PC-3 (cell line): Measurements from ENCODE around the gene ZDHHC15. TPM values are rescaled to one million over a fixed set of nuclear protein-coding genes. Genes with fewer than 3 reads are reported as not detected.
"Not testable (repeated sequence)": the region's sequence is repeated elsewhere in the genome, so short reads cannot be mapped to it uniquely, and the experiment has no call there.

Source experiments
- ATAC-seq: fragments of 200-7000 bp; cut with Tn5 transposase; 2 replicates; pipeline ENCODE4 v1.9.1; 2020; ENCODE audit warnings: mild to moderate bottlenecking, moderate library complexity
- BruUV-seq: library from RNA; stranded (reverse); fragments of 400-500 nt; replicated peaks from 2 replicates; lab custom pipeline; 2021; lab: Mats Ljungman, UMichigan
- CTCF ChIA-PET: fragments of 300-600 bp; sonication (Branson Sonifier 250); formaldehyde crosslinking; loops from one replicate; lab custom pipeline; 2022; ENCODE audit warnings: antibody characterized with exemption; lab: Charles Lee
- POLR2A ChIA-PET: fragments of 300-600 bp; sonication (Branson Sonifier 250); formaldehyde crosslinking; loops from one replicate; lab custom pipeline; 2022; ENCODE audit warnings: antibody characterized with exemption; ENCODE audit not compliant: unreplicated experiment; lab: Charles Lee
- DNase-seq: peaks from one replicate; pipeline ENCODE4 v3.0.0-alpha.2; 2015
- H2AFZ ChIP-seq: fragments of 300-600 bp; sonication (generic); 2 replicates; pipeline ENCODE4 v1.6.0; 2016; ENCODE audit warnings: antibody characterized with exemption, low read length
- H3F3A ChIP-seq: fragments of 300-600 bp; sonication (generic); one replicate; pipeline ENCODE4 v1.6.0; 2017; ENCODE audit warnings: antibody characterized with exemption, low read length, control low read depth, mild to moderate bottlenecking; ENCODE audit not compliant: unreplicated experiment
- H3K27ac ChIP-seq: fragments of 300-600 bp; sonication (generic); 2 replicates; pipeline ENCODE4 v1.5.1; 2016; ENCODE audit warnings: mild to moderate bottlenecking, low read length
- H3K27me3 ChIP-seq: fragments of 300-600 bp; sonication (generic); 2 replicates; pipeline ENCODE4 v1.6.1; 2016; ENCODE audit warnings: low read length, mixed read lengths
- H3K36me3 ChIP-seq: fragments of 300-600 bp; sonication (generic); 2 replicates; pipeline ENCODE4 v1.6.1; 2016; ENCODE audit warnings: low read depth, mixed run types, low read length, mixed read lengths
- H3K4me1 ChIP-seq: fragments of 300-600 bp; sonication (generic); 2 replicates; pipeline ENCODE4 v1.5.1; 2016; ENCODE audit warnings: low read length; ENCODE audit not compliant: insufficient read depth
- H3K4me2 ChIP-seq: fragments of 300-600 bp; sonication (generic); 2 replicates; pipeline ENCODE4 v1.6.0; 2016; ENCODE audit warnings: low read length
- H3K4me3 ChIP-seq: fragments of 300-600 bp; sonication (generic); 2 replicates; pipeline ENCODE4 v1.5.1; 2016; ENCODE audit warnings: mild to moderate bottlenecking, low read length, mixed read lengths
- H3K79me2 ChIP-seq: fragments of 300-600 bp; sonication (generic); 2 replicates; pipeline ENCODE4 v1.6.1; 2017; ENCODE audit warnings: low read length, mixed read lengths
- H3K9ac ChIP-seq: fragments of 300-600 bp; sonication (generic); 2 replicates; pipeline ENCODE4 v1.6.0; 2016; ENCODE audit warnings: mild to moderate bottlenecking, low read length
- H3K9me2 ChIP-seq: fragments of 300-600 bp; sonication (generic); replicated peaks from 2 replicates; pipeline ENCODE4 v1.6.1; 2016; ENCODE audit warnings: mixed run types, low read length, mixed read lengths
- H3K9me3 ChIP-seq: fragments of 300-600 bp; sonication (generic); 2 replicates; pipeline ENCODE4 v1.6.1; 2016; ENCODE audit warnings: low read length, mixed read lengths
- H4K20me1 ChIP-seq: fragments of 300-600 bp; sonication (generic); 2 replicates; pipeline ENCODE4 v1.6.1; 2016; ENCODE audit warnings: low read length, mixed read lengths
- CTCF ChIP-seq: fragments of 300-600 bp; sonication (generic); conservative IDR thresholded peaks from 2 replicates; pipeline ENCODE4 v1.5.1; 2017; ENCODE audit warnings: antibody characterized with exemption, low read depth, mild to moderate bottlenecking, low read length
- EZH2 ChIP-seq: fragments of 300-600 bp; sonication (generic); IDR thresholded peaks from one replicate; pipeline ENCODE4 v1.6.1; 2017; ENCODE audit warnings: antibody characterized with exemption, mild to moderate bottlenecking, low read length; ENCODE audit not compliant: unreplicated experiment
- EZH2phosphoT487 ChIP-seq: fragments of 300-600 bp; sonication (generic); IDR thresholded peaks from 2 replicates; pipeline ENCODE4 v1.6.1; 2018; ENCODE audit warnings: mild to moderate bottlenecking, antibody characterized with exemption, low read length, borderline replicate concordance
- intact Hi-C: fragments of 100-400 bp; cut with micrococcal nuclease; formaldehyde crosslinking; loops from 2 replicates; pipeline ENCODE4 v1.9.0; 2023
- total RNA-seq: library from RNA; depleted of rRNA; stranded (reverse); fragments of >200 nt; gene quantifications from 2 replicates; pipeline ENCODE4 v1.2.3, GENCODE V29; 2014

Gene ZDHHC15
- total RNA-seq, 1 experiment from 2014 or later, result not detected

- intact Hi-C loops, result no loop called here
These were observed 161.0 kb downstream of the ZDHHC15 start for GRCh38 chrX:75361788-75362187.

GRCh38 chrX:75348601-75349000 is 174.2 kb downstream of the ZDHHC15 start:
- CTCF ChIA-PET, intact Hi-C loops, H3K27me3 ChIP-seq, H3K79me2 ChIP-seq, H3K4me2 ChIP-seq, DNase-seq, H4K20me1 ChIP-seq, BruUV-seq, H3K9ac ChIP-seq, H3F3A ChIP-seq, ATAC-seq, POLR2A ChIA-PET, H3K4me3 ChIP-seq, H2AFZ ChIP-seq, H3K9me3 ChIP-seq, H3K9me2 ChIP-seq, H3K27ac ChIP-seq, H3K4me1 ChIP-seq, H3K36me3 ChIP-seq: not testable (repeated sequence)

More at GRCh38 chrX:75361788-75362187, 161.0 kb downstream of the ZDHHC15 start:
- Histone ChIP-seq H3F3A (no peaks in the 10 kb centered on the region), H3K9me3 (no peaks in the 10 kb centered on the region), H3K9ac (no peak overlapping the region), H3K4me2 (no peak overlapping the region), H3K9me2 (no peaks in the 10 kb centered on the region), H4K20me1 (no peaks in the 10 kb centered on the region), H3K4me3 (no peak overlapping the region), H3K79me2 (no peaks in the 10 kb centered on the region), H3K27me3 (no peaks in the 10 kb centered on the region), H3K27ac (no peak overlapping the region), H2AFZ (no peak overlapping the region), H3K36me3 (no peaks in the 10 kb centered on the region), H3K4me1 (no peaks in the 10 kb centered on the region)
- ChIA-PET POLR2A (no interaction called here), CTCF (no interaction called here)
- DNase-seq, result no peak
- no peak for ATAC-seq
- BruUV-seq, result no TSS peak
- no peak for TF ChIP-seq CTCF
- TF ChIP-seq EZH2, result no peak
- TF ChIP-seq EZH2phosphoT487, result no peak

- Histone ChIP-seq H3K9me2 (no peaks in the 10 kb centered on the region), H2AFZ (no peak overlapping the region), H3K27ac (no peak overlapping the region), H3K27me3 (no peaks in the 10 kb centered on the region), H4K20me1 (no peaks in the 10 kb centered on the region), H3K79me2 (no peaks in the 10 kb centered on the region), H3K4me2 (no peak overlapping the region), H3F3A (no peaks in the 10 kb centered on the region), H3K4me3 (no peak overlapping the region), H3K4me1 (no peaks in the 10 kb centered on the region), H3K9me3 (no peaks in the 10 kb centered on the region), H3K36me3 (no peaks in the 10 kb centered on the region), H3K9ac (no peak overlapping the region)
- ChIA-PET POLR2A (no interaction called here), CTCF (no interaction called here)
- no TSS peak for BruUV-seq
- intact Hi-C loops, result no loop called here
- TF ChIP-seq EZH2phosphoT487 (no peak), CTCF (no peak), EZH2 (no peak)
- no peak for ATAC-seq
- DNase-seq, result no peak
These were observed 185.3 kb downstream of the ZDHHC15 start for GRCh38 chrX:75337525-75337924.
